HG03378 (cell line): ENCODE data around the gene DISC1.
"Not testable (repeated sequence)": the region's sequence is repeated elsewhere in the genome, so short reads cannot be mapped to it uniquely, and the experiment has no call there.

Experiments
- ATAC-seq: cut with Tn5 transposase; IDR thresholded peaks from one replicate; pipeline ENCODE4 v1.9.1; 2021; ENCODE audit warnings: mild to moderate bottlenecking, moderate library complexity; ENCODE audit not compliant: unreplicated experiment

Gene DISC1

DNA sequence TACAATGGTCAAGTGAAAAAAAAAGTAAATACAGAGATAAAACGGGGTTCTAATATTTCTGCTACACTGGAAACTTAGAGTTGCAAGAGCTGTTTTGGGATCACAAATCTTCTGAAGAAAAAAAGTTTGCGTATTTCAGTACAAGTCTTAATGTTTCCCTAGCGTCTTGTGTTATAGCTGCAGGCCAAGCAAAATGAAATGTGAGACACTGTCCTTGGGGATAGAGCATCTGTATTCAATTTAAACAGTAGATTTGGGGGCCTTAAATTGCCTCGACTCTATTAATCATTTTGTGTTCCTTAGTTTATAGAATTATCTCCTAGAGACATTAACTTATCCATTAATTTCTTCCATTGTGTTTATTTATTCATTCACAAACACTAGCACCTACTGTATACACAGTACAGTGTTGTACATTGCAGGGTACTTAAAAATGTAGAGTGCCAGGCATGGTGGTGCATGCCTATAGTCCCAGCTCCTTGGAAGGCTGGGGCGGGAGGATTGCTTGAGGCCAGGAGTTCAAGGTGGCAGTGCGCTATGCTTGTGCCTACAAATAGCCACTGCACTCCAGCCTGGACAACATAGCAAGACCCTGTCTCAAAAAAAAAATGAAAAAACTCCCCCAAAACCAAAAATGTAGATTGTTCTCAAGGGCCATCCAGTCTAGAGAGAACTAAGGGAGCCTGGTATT is 7.9 kb downstream of the DISC1 start:
- ATAC-seq, result no peak

DNA sequence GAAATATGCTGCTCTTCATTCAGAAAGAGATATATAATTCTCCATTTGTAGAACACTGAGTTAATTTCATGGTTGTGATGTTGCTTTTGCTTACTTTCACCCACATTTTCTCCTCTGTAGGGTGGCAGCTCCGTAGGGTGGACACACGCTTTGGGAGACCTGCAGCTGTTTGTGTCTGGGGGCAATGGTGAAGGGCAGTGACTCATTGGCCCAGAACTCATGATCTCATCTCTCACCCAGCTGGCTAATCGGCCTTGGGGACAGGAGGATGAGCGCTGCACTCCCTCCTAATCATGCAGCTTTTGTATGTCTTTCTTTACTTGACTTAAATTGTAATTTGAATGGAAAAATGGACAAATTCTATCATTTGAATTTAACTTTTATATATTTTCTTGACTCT is 9.6 kb downstream of the DISC1 start:
- no peak for ATAC-seq

- not testable (repeated sequence) for ATAC-seq
These were observed 10.3 kb downstream of the DISC1 start for GRCh38 chr1:231636922-231637321.

DNA sequence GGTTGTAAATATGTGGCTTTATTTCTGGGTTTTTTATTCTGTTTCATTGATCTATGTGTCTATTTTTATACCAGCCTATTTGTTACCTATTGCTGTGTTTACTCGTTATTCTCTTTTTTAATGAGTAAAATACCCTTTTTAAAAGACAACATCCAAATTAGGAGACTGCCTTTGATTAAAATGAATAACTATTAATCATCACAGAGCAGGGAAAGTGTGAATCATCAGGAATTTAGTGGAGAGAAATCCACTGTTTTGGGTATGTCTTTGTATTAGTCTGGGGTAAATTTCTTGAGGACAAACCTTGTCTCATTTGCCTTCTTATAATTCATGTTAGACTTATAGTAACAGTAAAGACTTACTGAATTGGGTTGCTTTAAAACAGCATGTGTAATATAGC is 12.1 kb downstream of the DISC1 start:
- no peak for ATAC-seq

- no peak for ATAC-seq
These were observed 13.2 kb downstream of the DISC1 start for GRCh38 chr1:231639819-231640218.

DNA sequence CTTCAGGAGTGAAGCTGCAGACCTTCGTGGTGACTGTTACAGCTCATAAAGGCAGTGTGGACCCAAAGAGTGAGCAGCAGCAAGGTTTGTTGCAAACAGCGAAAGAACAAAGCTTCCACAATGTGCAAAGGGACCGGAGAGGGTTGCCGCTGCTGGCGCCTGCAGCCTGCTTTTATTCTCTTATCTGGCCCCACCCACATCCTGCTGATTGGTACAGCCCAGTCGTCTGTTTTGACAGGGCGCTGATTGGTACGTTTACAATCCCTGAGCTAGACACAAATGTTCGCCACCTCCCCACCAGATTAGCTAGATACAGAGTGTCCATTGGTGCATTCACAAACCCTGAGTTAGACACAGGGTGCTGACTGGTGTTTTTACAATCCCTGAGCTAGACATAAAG is 14.9 kb downstream of the DISC1 start:
- not testable (repeated sequence) for ATAC-seq

- ATAC-seq, result not testable (repeated sequence)
These were observed 15.5 kb downstream of the DISC1 start for GRCh38 chr1:231642061-231642460.

DNA sequence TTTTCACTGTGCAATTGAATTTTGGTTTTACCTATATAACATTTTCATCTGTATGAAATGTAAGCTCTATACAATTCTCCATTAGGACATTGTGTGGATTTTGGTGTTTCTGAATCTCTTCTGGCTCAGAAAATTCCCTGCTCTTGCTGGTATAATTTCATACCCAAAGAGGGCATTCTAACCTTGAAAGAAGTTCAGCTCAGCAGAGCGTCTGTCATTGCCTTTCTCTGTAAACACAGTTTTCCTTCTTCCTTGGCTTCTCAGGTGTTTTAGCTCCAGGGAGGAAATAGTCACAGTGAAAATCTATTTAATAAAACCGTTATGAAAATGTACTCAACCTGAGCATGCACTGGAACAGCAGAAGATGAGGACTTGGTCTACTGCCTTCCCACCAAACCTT is 16.0 kb downstream of the DISC1 start:
- ATAC-seq, result no peak

DNA sequence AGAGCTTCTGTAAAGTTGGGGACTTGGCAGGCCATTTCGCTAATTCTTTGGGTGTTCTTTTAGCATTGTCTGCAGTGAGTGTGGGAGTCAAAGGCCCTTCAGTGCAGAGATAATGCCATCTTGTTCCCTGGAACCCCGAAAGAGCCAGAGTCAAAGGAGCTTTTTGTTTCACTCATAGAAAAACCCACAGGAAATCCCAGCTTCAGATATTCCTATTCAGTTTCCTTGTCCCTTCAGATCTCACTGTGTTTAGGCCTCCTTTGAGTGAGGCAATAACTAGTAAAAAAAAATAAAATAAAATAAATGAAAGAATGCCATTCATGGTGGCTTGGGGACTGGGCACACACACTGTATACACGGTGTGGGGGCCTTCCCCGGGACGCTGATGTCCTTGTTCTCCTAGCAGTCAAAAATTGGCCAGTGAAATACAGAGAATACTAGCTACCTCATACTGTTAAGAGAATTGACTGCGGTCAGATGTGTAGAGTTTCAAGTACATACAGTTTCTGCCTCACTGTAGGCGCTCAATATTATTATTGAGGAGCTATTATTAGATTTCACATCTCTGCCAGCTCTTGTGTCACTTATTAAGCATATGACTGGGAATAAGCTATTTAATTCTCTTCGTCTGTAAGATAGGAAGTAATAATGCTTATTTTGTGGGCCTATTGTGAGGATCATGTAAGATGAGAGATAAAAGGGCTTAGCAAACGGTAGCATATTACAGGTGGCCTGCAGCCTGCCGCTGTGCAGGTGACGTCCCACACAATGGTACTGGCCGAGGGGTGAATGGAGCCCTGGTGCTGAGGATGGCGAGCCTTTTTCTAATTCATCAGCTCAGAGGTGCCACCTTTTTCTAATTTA is 16.7 kb downstream of the DISC1 start:
- no peak for ATAC-seq

GRCh38 chr1:231643935-231644237 is 17.3 kb downstream of the DISC1 start:
- ATAC-seq, result no peak

GRCh38 chr1:231645634-231646033 is 19.0 kb downstream of the DISC1 start:
- ATAC-seq, result not testable (repeated sequence)

DNA sequence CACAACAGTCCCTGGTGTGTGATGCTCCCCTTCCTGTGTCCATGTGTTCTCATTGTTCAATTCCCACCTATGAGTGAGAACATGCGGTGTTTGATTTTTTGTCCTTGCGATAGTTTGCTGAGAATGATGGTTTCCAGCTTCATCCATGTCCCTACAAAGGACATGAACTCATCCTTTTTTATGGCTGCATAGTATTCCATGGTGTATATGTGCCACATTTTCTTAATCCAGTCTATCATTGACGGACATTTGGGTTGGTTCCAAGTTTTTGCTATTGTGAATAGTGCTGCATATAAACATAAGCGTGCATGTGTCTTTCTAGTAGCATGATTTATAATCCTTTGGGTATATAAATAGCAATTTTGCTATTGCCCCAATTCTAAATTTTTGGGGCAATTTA is 19.6 kb downstream of the DISC1 start:
- not testable (repeated sequence) for ATAC-seq

- not testable (repeated sequence) for ATAC-seq
These were observed 25.2 kb downstream of the DISC1 start for GRCh38 chr1:231651621-231652260.

DNA sequence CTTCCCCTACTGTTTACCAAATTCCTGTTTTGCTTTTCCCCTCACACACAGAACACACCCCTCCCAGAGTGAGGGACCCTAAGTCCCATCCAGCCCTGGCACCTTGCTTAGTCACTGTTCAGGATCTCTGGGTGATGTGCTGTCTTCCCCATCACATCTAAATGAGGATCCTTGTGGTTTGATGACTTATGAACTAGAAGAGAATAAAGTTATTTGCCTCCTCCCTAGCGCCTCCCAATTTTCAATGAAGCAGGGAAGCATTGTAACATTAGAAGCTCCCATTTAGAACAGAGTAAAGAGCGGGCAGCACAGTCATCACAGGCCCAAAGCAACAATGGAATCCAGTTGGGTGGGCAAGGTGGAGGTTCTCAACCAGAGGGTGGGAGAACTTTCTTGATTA is 27.0 kb downstream of the DISC1 start:
- ATAC-seq, result no peak

DNA sequence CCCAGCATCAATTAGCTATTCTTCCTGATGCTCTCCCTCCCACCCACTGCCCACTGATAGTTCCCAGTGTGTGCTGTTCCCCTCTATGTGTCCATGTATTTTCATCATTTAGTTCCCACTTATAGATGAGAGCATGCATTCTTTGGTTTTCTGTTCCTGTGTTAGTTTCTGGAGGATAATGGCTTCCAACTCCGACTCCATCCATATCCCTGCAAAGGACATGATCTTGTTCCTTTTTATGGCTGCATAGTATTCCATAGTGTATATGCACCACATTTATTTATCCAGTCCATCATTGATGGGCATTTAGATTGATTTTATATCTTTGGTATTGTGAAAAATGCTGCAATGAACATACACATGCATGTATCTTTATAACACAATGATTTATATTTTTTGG is 30.2 kb downstream of the DISC1 start:
- no peak for ATAC-seq

DNA sequence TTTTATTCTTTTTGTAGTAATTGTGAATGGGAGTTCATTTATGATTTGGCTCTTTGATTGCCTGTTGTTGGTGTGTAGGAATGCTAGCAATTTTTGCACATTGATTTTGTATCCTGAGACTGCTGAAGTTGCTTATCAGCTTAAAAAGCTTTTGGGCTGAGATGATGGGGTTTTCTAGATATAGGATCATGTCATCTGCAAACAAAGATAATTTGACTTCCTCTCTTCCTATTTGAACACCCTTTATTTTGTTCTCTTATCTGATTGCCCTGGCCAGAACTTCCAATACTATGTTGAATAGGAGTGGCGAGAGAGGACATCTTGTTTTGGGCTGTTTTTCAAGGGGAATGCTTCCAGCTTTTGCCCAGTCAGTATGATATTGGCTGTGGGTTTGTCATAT is 31.6 kb downstream of the DISC1 start:
- not testable (repeated sequence) for ATAC-seq

DNA sequence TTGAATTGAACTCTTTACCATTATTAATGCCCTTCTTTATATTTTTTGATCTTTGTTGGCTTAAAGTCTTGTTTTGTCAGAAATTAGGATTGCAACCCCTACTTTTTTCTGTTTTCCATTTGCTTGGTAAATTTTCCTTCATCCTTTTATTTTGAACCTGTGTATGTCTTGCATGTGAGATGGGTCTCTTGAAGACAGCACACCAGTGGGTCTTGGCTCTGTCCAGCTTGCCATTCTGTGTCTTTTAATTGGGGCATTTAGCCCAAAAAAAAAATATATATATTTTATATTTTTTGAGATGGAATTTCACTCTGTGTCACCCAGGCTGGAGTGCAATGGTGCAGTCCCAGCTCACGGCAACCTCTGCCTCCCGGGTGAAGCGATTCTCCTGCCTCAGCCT is 33.6 kb downstream of the DISC1 start:
- ATAC-seq, result no peak

DNA sequence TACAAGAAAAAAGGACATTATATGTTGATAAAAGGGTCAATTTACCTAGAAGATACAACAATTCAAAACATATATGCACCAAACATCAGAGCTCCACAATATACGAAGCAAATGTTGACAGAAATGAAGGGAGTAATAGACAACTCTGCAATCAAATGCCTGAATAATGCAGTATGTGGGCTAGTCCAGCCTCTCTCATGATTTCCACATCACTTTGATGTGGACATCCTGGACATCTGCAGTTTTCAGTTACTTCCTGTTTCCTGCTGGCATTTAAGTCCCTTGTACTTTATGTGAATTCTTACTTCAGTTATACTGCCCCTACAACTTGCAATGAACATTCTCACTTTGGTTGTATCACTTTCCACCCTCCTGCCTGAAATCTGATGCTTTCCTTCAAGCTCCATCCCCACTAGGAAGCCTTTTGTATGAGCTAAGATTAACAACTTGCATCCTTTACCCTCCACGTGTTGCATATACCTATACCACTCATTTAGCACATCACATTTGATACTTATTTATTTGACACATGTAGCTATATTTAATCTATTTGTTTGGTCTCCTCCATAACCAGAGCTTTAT is 36.7 kb downstream of the DISC1 start:
- ATAC-seq, result no peak

- no peak for ATAC-seq
These were observed 38.5 kb downstream of the DISC1 start for GRCh38 chr1:231665101-231665500.

DNA sequence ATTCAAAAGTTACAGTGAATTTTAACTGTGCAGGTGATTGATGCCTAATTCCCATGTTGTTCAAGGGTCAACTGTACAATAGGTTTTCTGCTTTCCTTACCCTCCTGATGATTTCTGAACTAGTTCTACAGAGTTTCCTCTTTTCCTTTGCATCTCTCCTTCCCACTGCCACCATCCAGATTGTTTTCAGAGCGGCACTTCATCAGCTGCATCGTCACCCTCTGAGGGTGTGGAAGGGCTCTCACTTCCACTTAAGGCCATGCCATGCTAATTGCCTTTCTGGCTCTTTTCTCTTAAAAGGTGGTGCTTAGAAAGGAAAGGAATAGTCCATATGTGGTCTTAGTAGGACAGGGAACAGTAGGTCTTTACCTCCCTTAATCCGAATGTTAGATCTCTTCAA is 39.1 kb downstream of the DISC1 start:
- ATAC-seq, result no peak

DNA sequence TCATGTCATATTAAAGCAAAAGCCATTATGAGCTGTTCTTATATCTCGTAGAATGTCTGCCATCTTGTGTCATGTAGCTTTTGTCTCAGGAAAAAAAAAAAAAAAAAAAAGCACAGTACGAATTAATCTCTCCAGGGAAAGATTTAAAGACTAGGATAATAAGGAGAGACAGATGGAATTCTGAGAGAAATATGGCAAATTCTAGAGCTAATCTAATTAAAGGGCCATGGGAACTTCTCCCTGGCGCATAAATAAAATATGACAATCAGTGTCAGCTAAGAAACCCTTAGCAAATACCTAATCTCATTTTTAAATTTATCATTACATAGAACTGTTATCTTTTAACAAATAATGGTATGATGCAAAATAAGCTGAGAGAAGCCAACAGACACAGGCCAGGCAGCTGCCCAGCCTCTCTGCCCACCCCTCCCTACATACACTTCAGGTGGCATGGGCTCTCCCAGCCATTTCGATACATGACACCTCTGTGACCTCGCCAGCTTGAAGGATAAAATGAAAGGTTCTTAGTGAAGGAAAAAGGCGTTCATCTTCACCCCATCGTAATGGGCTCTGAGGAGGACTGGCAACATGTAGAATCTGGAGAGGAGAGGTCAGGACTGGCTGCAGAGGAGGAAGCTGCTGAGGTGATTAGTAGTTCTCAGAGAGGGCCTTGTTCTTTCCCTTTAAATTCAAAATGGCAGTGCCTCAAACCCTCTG is 39.8 kb downstream of the DISC1 start:
- ATAC-seq, result no peak
